Measurements from ENCODE around the gene NKAIN2. TPM values are rescaled to one million over a fixed set of nuclear protein-coding genes. Genes with fewer than 3 reads are reported as not detected.
"Not testable (repeated sequence)": the region's sequence is repeated elsewhere in the genome, so short reads cannot be mapped to it uniquely, and the experiment has no call there.

NKAIN2 gene
- total RNA-seq, 2 experiments from 2014 or later: not detected

GRCh38 chr6:124560873-124561567, 757.4 kb downstream of the NKAIN2 start:
- ChIA-PET POLR2A (no interaction called here), CTCF (no interaction called here)
- intact Hi-C loops (cut with DNase I, micrococcal nuclease): no loop called here
- no peaks in the 10 kb centered on the region for H3K27me3 Mint-ChIP-seq
- H3K4me3 Mint-ChIP-seq: no peak overlapping the region
- DNase-seq: no peak
- H3K9me3 Mint-ChIP-seq (ENCODE audit: low read depth): no peaks in the 10 kb centered on the region
- no peak overlapping the region for H3K27ac Mint-ChIP-seq
- ATAC-seq: no peak
- H3K36me3 Mint-ChIP-seq (ENCODE audit: low read depth): no peaks in the 10 kb centered on the region
- no peaks in the 10 kb centered on the region for H3K4me1 Mint-ChIP-seq

- Mint-ChIP-seq H3K36me3 (ENCODE audit: low read depth) (no peaks in the 10 kb centered on the region), H3K27me3 (no peaks in the 10 kb centered on the region)
Observed at GRCh38 chr6:124561635-124562130, 758.0 kb downstream of the NKAIN2 start.

GRCh38 chr6:124564125-124564524, 760.5 kb downstream of the NKAIN2 start:
- H3K27ac Mint-ChIP-seq; H3K4me3 Mint-ChIP-seq; ATAC-seq; H3K27me3 Mint-ChIP-seq; H3K36me3 Mint-ChIP-seq (ENCODE audit: low read depth); H3K4me1 Mint-ChIP-seq; H3K9me3 Mint-ChIP-seq (ENCODE audit: low read depth); intact Hi-C loops (cut with DNase I, micrococcal nuclease); POLR2A ChIA-PET; DNase-seq; CTCF ChIA-PET: not testable (repeated sequence)

More at GRCh38 chr6:124561635-124562130, 758.0 kb downstream of the NKAIN2 start:
- ChIA-PET POLR2A (no interaction called here), CTCF (no interaction called here)
- no peak for DNase-seq
- no peak overlapping the region for H3K4me3 Mint-ChIP-seq
- intact Hi-C loops (cut with DNase I, micrococcal nuclease): no loop called here
- ATAC-seq: no peak
- no peak overlapping the region for H3K27ac Mint-ChIP-seq
- no peaks in the 10 kb centered on the region for H3K9me3 Mint-ChIP-seq (ENCODE audit: low read depth)
- H3K4me1 Mint-ChIP-seq: no peaks in the 10 kb centered on the region

GRCh38 chr6:124567401-124567800, 763.7 kb downstream of the NKAIN2 start:
- no peak overlapping the region for H3K4me3 Mint-ChIP-seq
- no peak overlapping the region for H3K27ac Mint-ChIP-seq
- H3K27me3 Mint-ChIP-seq: no peaks in the 10 kb centered on the region
- DNase-seq (no peak), ATAC-seq (no peak)
- CTCF ChIA-PET: no interaction called here
- H3K4me1 Mint-ChIP-seq: no peaks in the 10 kb centered on the region
- no peaks in the 10 kb centered on the region for H3K9me3 Mint-ChIP-seq (ENCODE audit: low read depth)
- no peaks in the 10 kb centered on the region for H3K36me3 Mint-ChIP-seq (ENCODE audit: low read depth)
- POLR2A ChIA-PET: no interaction called here
- intact Hi-C loops (cut with DNase I, micrococcal nuclease): no loop called here

- ChIA-PET POLR2A (no interaction called here), CTCF (no interaction called here)
- no peaks in the 10 kb centered on the region for H3K27me3 Mint-ChIP-seq
- H3K9me3 Mint-ChIP-seq (ENCODE audit: low read depth): no peaks in the 10 kb centered on the region
- DNase-seq (no peak), ATAC-seq (no peak)
- H3K27ac Mint-ChIP-seq: no peak overlapping the region
- no peaks in the 10 kb centered on the region for H3K36me3 Mint-ChIP-seq (ENCODE audit: low read depth)
- H3K4me3 Mint-ChIP-seq: no peak overlapping the region
- intact Hi-C loops (cut with DNase I, micrococcal nuclease): no loop called here
- no peaks in the 10 kb centered on the region for H3K4me1 Mint-ChIP-seq
Observed at GRCh38 chr6:124573953-124574352, 770.3 kb downstream of the NKAIN2 start.

GRCh38 chr6:124577734-124578281, 774.1 kb downstream of the NKAIN2 start:
- Mint-ChIP-seq H3K36me3 (ENCODE audit: low read depth) (no peaks in the 10 kb centered on the region), H3K27ac (no peak overlapping the region), H3K9me3 (ENCODE audit: low read depth) (no peaks in the 10 kb centered on the region), H3K27me3 (no peaks in the 10 kb centered on the region), H3K4me3 (no peak overlapping the region), H3K4me1 (no peaks in the 10 kb centered on the region)
- CTCF ChIA-PET: no interaction called here
- intact Hi-C loops (cut with DNase I, micrococcal nuclease): no loop called here
- DNase-seq: no peak
- POLR2A ChIA-PET: interaction anchor here (0.6 kb wide), 1 partner anchor 9 kb away, joined by 6 read pairs; no protein-coding TSS in a partner anchor
- no peak for ATAC-seq

GRCh38 chr6:124590001-124590400, 786.3 kb downstream of the NKAIN2 start:
- no peak overlapping the region for H3K27ac Mint-ChIP-seq
- ATAC-seq (no peak), DNase-seq (no peak)
- H3K9me3 Mint-ChIP-seq (ENCODE audit: low read depth): no peaks in the 10 kb centered on the region
- H3K27me3 Mint-ChIP-seq: no peaks in the 10 kb centered on the region
- intact Hi-C loops (cut with DNase I, micrococcal nuclease): no loop called here
- no peak overlapping the region for H3K4me3 Mint-ChIP-seq
- no peaks in the 10 kb centered on the region for H3K4me1 Mint-ChIP-seq
- ChIA-PET CTCF (no interaction called here), POLR2A (no interaction called here)
- no peaks in the 10 kb centered on the region for H3K36me3 Mint-ChIP-seq (ENCODE audit: low read depth)

GRCh38 chr6:124599656-124600055, 796.0 kb downstream of the NKAIN2 start:
- ChIA-PET CTCF (no interaction called here), POLR2A (no interaction called here)
- Mint-ChIP-seq H3K27ac (no peak overlapping the region), H3K27me3 (no peaks in the 10 kb centered on the region), H3K4me1 (no peaks in the 10 kb centered on the region), H3K36me3 (ENCODE audit: low read depth) (no peaks in the 10 kb centered on the region), H3K9me3 (ENCODE audit: low read depth) (no peaks in the 10 kb centered on the region), H3K4me3 (no peak overlapping the region)
- intact Hi-C loops (cut with DNase I, micrococcal nuclease): no loop called here
- DNase-seq (no peak), ATAC-seq (no peak)

- Mint-ChIP-seq H3K36me3 (ENCODE audit: low read depth) (no peaks in the 10 kb centered on the region), H3K4me1 (no peaks in the 10 kb centered on the region), H3K4me3 (no peak overlapping the region), H3K27ac (no peak overlapping the region), H3K27me3 (no peaks in the 10 kb centered on the region), H3K9me3 (ENCODE audit: low read depth) (no peaks in the 10 kb centered on the region)
- DNase-seq: no peak
- ChIA-PET POLR2A (no interaction called here), CTCF (interaction anchor here (0.6 kb wide), 1 partner anchor 13 kb away, joined by 3 read pairs; no protein-coding TSS in a partner anchor)
- intact Hi-C loops (cut with DNase I, micrococcal nuclease): no loop called here
- ATAC-seq: no peak
Observed at GRCh38 chr6:124604719-124605118, 801.1 kb downstream of the NKAIN2 start.

- ChIA-PET POLR2A (no interaction called here), CTCF (no interaction called here)
- Mint-ChIP-seq H3K4me3 (no peak overlapping the region), H3K27ac (no peak overlapping the region), H3K9me3 (ENCODE audit: low read depth) (no peaks in the 10 kb centered on the region), H3K36me3 (ENCODE audit: low read depth) (no peaks in the 10 kb centered on the region), H3K4me1 (no peaks in the 10 kb centered on the region), H3K27me3 (no peaks in the 10 kb centered on the region)
- ATAC-seq (no peak), DNase-seq (no peak)
- intact Hi-C loops (cut with DNase I, micrococcal nuclease): no loop called here
Observed at GRCh38 chr6:124607119-124607627, 803.5 kb downstream of the NKAIN2 start.

- CTCF ChIA-PET: no interaction called here
- Mint-ChIP-seq H3K9me3 (ENCODE audit: low read depth) (no peaks in the 10 kb centered on the region), H3K4me3 (no peak overlapping the region), H3K27me3 (no peaks in the 10 kb centered on the region), H3K36me3 (ENCODE audit: low read depth) (no peaks in the 10 kb centered on the region), H3K27ac (no peak overlapping the region), H3K4me1 (no peaks in the 10 kb centered on the region)
- intact Hi-C loops (cut with DNase I, micrococcal nuclease): no loop called here
- POLR2A ChIA-PET: no interaction called here
- no peak for ATAC-seq
- DNase-seq: no peak
Observed at GRCh38 chr6:124613031-124613430, 809.4 kb downstream of the NKAIN2 start.

- no peaks in the 10 kb centered on the region for H3K4me1 Mint-ChIP-seq
- ChIA-PET CTCF (interaction anchor here (0.7 kb wide), 1 partner anchor 33 kb away, joined by 3 read pairs; no protein-coding TSS in a partner anchor), POLR2A (no interaction called here)
- H3K4me3 Mint-ChIP-seq: no peak overlapping the region
- DNase-seq (no peak), ATAC-seq (no peak)
- intact Hi-C loops (cut with DNase I, micrococcal nuclease): no loop called here
- peaks cover 1% of the 10 kb centered on the region for H3K9me3 Mint-ChIP-seq (ENCODE audit: low read depth)
- H3K36me3 Mint-ChIP-seq (ENCODE audit: low read depth): no peaks in the 10 kb centered on the region
- H3K27me3 Mint-ChIP-seq: no peaks in the 10 kb centered on the region
- no peak overlapping the region for H3K27ac Mint-ChIP-seq
Observed at GRCh38 chr6:124622351-124622750, 818.7 kb downstream of the NKAIN2 start.

Data from activated CD4-positive, alpha-beta T cell treated with anti-CD3 and anti-CD28 coated beads for 36 hours (primary cell).